Subcutaneous abdominal adipose tissue (tissue), 5 donors: ENCODE data around the gene CDH6.

Experiments used
- H3K27ac ChIP-seq: one replicate; pipeline ENCODE4 v1.7.0; 2013; ENCODE audit warnings: low read depth, mild to moderate bottlenecking, inconsistent platforms, low read length, moderate library complexity
- H3K27me3 ChIP-seq, 5 donors: one replicate each; pipeline ENCODE4 v1.7.0; 2013; ENCODE audit warnings: low read length in 5 of 5, inconsistent platforms in 1 of 5; ENCODE audit not compliant: control insufficient read depth in 5 of 5, insufficient read depth in 4 of 5
- H3K36me3 ChIP-seq, 5 donors: one replicate each; pipeline ENCODE4 v1.7.0; 2013; ENCODE audit warnings: low read length in 5 of 5; ENCODE audit not compliant: control insufficient read depth in 5 of 5, insufficient read depth in 5 of 5
- H3K4me1 ChIP-seq, 5 donors: one replicate each; pipeline ENCODE4 v1.7.0; 2013; ENCODE audit warnings: low read length in 5 of 5, mild to moderate bottlenecking in 3 of 5, moderate library complexity in 1 of 5; ENCODE audit not compliant: control insufficient read depth in 5 of 5, insufficient read depth in 5 of 5
- H3K4me3 ChIP-seq, 5 donors: one replicate each; pipeline ENCODE4 v1.7.0; 2013; ENCODE audit warnings: low read length in 5 of 5, low read depth in 1 of 5
- H3K9ac ChIP-seq, 5 donors: one replicate each; pipeline ENCODE4 v1.7.0; 2013; ENCODE audit warnings: low read length in 5 of 5, mild to moderate bottlenecking in 4 of 5, moderate library complexity in 3 of 5
- H3K9me3 ChIP-seq, 5 donors: one replicate each; pipeline ENCODE4 v1.7.0; 2013; ENCODE audit warnings: low read length in 5 of 5; ENCODE audit not compliant: control insufficient read depth in 5 of 5
- donor health status: healthy.
- donor health status: healthy.
- donor health status: healthy.
- donor health status: healthy.
- donor health status: healthy.

CDH6 gene

GRCh38 chr5:31375999-31376720, 182.7 kb downstream of the CDH6 start:
- H3K27ac ChIP-seq = no peak overlapping the region
- H3K9ac ChIP-seq = no peak overlapping the region
- H3K4me3 ChIP-seq = no peak overlapping the region
- no peaks in the 10 kb centered on the region for H3K9me3 ChIP-seq
- H3K4me1 ChIP-seq = no peaks in the 10 kb centered on the region
- H3K27me3 ChIP-seq = no peaks in the 10 kb centered on the region
- no peaks in the 10 kb centered on the region for H3K36me3 ChIP-seq

- no peaks in the 10 kb centered on the region for H3K9me3 ChIP-seq
- no peak overlapping the region for H3K9ac ChIP-seq
- no peak overlapping the region for H3K27ac ChIP-seq
- H3K36me3 ChIP-seq = no peaks in the 10 kb centered on the region
- peaks cover 0 to 3% (median 0%) of the 10 kb centered on the region in 5 donors for H3K27me3 ChIP-seq
- H3K4me1 ChIP-seq = peaks cover 0 to 2% (median 0%) of the 10 kb centered on the region in 5 donors
- no peak overlapping the region for H3K4me3 ChIP-seq
Observed at GRCh38 chr5:31377274-31377946, 183.9 kb downstream of the CDH6 start.

GRCh38 chr5:31378136-31378535, 184.7 kb downstream of the CDH6 start:
- no peaks in the 10 kb centered on the region for H3K9me3 ChIP-seq
- H3K4me1 ChIP-seq = peaks cover 0 to 2% (median 0%) of the 10 kb centered on the region in 5 donors
- H3K27me3 ChIP-seq = peaks cover 0 to 3% (median 0%) of the 10 kb centered on the region in 5 donors
- H3K9ac ChIP-seq = no peak overlapping the region
- H3K27ac ChIP-seq = no peak overlapping the region
- H3K36me3 ChIP-seq = no peaks in the 10 kb centered on the region
- H3K4me3 ChIP-seq = no peak overlapping the region
